Measurements from ENCODE around the gene UCHL5.
A peak's percentile ranks its signal among the peaks of the same experiment; 100 is the strongest.

UCHL5 gene

DNA sequence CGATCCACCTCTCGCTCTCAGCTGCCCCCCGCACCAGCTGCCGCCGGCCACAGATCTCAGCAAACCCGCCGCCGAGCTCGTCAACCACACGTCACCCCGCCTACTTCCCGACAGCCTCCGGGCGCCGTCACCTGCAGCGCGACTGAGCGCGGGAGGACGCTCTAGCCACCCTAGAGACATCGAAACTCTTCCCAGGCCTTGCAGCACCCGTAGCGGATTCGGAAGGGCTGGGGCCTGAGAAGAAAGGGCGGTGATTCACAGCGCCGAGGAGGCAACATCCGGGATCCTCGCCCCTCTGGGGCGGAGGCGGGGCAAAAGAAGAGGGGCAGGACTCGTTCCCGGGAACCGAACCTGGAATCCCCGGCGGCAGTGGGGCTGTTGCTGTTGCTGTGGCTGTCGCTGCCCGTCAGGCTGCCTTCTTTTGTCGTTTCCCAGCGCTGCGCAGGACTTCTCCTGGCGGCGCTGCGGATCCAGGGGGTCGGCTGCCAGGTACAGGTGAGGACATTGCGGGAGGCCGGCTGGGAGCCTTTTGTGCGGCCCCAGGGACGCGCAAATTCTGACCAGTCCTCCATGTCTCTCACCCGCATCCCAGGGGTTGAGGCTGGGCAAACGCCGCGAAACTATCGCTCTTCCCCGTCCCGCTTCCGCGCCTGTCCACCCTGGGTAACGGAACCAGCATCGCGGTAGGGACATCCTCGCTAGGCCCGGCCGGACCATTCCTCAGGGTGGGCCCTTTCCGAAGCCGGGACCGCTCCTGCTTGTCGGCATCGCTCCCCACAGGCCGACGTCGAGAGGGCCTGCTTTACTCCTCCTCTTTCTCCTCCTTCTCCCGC lies at the start of gene UCHL5, which contains the start of gene RO60:
Gene UCHL5, minus strand, starts transcription at position 79 of the 833 bp plus-strand sequence. CDS start 100 bp downstream, outside the sequence.
Gene RO60, plus strand, starts transcription at position 331 of the 833 bp plus-strand sequence. CDS start 9,443 bp downstream, outside the sequence.
- TF ChIP-seq, protein P1, sequence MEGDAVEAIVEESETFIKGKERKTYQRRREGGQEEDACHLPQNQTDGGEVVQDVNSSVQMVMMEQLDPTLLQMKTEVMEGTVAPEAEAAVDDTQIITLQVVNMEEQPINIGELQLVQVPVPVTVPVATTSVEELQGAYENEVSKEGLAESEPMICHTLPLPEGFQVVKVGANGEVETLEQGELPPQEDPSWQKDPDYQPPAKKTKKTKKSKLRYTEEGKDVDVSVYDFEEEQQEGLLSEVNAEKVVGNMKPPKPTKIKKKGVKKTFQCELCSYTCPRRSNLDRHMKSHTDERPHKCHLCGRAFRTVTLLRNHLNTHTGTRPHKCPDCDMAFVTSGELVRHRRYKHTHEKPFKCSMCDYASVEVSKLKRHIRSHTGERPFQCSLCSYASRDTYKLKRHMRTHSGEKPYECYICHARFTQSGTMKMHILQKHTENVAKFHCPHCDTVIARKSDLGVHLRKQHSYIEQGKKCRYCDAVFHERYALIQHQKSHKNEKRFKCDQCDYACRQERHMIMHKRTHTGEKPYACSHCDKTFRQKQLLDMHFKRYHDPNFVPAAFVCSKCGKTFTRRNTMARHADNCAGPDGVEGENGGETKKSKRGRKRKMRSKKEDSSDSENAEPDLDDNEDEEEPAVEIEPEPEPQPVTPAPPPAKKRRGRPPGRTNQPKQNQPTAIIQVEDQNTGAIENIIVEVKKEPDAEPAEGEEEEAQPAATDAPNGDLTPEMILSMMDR (IDR thresholded peaks at IDR 0.05) = no peak
- DNase-seq (ENCODE audit: low spot score) = peak; percentile 98
- peak within 1 kb of the TSS; percentile 96 to 99 for H3K27ac ChIP-seq
- peak within 1 kb of the TSS; percentile 94 for H3K4me3 ChIP-seq

GRCh38 chr1:193108471-193108870 lies 49.3 kb upstream of the UCHL5 start:
- H3K27ac ChIP-seq = no peak overlapping the region
- H3K4me3 ChIP-seq = no peak overlapping the region
- TF ChIP-seq, protein P1 (IDR thresholded peaks at IDR 0.05) = no peak
- DNase-seq (ENCODE audit: low spot score) = no peak

DNA sequence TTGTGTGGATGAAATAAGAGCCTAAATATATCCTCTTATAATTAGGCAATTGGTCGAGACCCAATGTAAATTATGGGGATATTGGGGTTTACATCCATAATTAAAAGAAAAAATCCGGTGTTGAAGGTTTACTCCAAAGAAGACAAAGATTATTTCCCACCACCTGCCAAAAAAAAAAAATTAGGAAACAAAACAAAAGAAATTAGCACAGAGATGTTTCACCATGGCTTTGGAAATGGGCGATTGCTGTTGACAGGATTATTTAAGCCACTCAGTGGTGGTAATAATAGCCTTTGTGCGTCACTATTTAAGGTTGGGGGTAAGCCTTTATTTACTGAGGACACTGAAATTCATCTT lies 46.6 kb upstream of the UCHL5 start:
- Histone ChIP-seq H3K4me3 (peak overlapping the region; percentile 95), H3K27ac (peak overlapping the region; percentile 97 to 98)
- no peak for DNase-seq (ENCODE audit: low spot score)
- TF ChIP-seq, protein P1 (IDR thresholded peaks at IDR 0.05) = no peak

DNA sequence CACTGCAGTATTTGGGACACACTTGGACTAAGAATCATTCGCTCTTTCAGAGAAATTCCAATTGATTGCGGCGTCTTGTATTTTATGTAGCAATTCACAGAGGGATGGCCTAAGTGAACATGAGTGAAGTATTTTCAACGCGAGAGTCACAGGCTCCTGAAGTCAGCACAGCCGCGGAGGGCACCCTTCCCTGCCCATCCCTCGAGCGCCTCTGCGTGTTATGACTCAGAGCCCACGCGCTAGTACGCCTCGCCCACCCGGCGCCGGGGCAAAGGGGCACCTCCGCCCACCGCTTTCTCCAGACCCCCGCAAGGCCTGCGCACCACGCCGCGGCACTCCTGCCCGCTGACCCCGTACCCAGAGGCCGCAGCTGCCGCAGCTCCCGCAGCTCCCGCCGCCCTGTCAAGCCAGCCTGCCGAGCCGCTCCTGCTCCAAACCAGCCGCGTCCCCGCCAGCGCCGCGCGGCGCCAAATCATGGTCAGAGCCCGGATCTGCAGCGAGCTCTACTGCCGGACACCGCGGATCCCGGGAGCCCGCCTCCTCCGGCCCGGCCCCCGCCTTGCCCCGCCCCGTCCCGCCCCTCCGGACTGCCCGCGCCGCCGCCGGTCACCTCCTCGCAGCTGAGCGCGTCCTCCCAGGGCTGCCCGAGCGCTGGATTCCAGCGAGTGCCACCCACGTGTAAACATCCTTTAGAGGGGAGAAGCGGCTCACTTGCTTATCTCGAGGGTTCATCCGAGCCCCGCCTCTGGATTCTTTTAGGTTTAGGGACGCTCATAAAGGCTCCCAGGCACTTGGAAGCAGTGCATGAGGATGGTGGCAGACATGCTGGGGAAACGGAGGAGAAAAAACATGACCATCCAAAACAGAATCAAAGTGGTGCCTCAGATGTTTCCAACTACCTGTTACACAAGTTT lies 46.0 kb upstream of the UCHL5 start, which contains the start of gene GLRX2:
Gene GLRX2, minus strand, starts transcription at position 508 of the 914 bp plus-strand sequence. Its CDS starts 32 bp downstream, at position 476.
- DNase-seq (ENCODE audit: low spot score) = peak; percentile 95
- TF ChIP-seq, protein P1 (IDR thresholded peaks at IDR 0.05) = no peak
- H3K4me3 ChIP-seq = peak within 1 kb of the TSS; percentile 95
- peak within 1 kb of the TSS; percentile 97 to 98 for H3K27ac ChIP-seq

GRCh38 chr1:193104502-193104906 lies 45.3 kb upstream of the UCHL5 start:
- peak overlapping the region; percentile 97 to 98 for H3K27ac ChIP-seq
- no peak for DNase-seq (ENCODE audit: low spot score)
- TF ChIP-seq, protein P1 (IDR thresholded peaks at IDR 0.05) = no peak
- H3K4me3 ChIP-seq = peak overlapping the region; percentile 95

- no peak for DNase-seq (ENCODE audit: low spot score)
- H3K27ac ChIP-seq = peak overlapping the region; percentile 97 to 98
- TF ChIP-seq, protein P1 (IDR thresholded peaks at IDR 0.05) = no peak
- H3K4me3 ChIP-seq = peak overlapping the region; percentile 95
These were observed 44.8 kb upstream of the UCHL5 start for GRCh38 chr1:193103759-193104501.
